Dermis microvascular lymphatic vessel endothelial cell (primary cell): Measurements from ENCODE around the gene UGP2. TPM values are rescaled to one million over a fixed set of nuclear protein-coding genes. Genes with fewer than 3 reads are reported as not detected.
"Not testable (repeated sequence)": the region's sequence is repeated elsewhere in the genome, so short reads cannot be mapped to it uniquely, and the experiment has no call there.

ENCODE experiments used
- DNase-seq, 2 donors: peaks; one replicate each; pipeline versions ENCODE4 v3.0.0 to v3.0.0-alpha.2; 2010; ENCODE audit warnings: low read depth in 2 of 2
- total RNA-seq: library from RNA; depleted of rRNA; stranded (reverse); fragments of >200 nt; gene quantifications from 2 replicates; pipeline ENCODE4 v1.2.1, GENCODE V29; 2014

The UGP2 gene
- total RNA-seq, 1 donor from 2014 or later, result 69.8 TPM

GRCh38 chr2:63891488-63892030 lies 49.9 kb downstream of the UGP2 start:
- DNase-seq, result no peak

GRCh38 chr2:63893163-63893562 lies 51.5 kb downstream of the UGP2 start:
- DNase-seq, result no peak

GRCh38 chr2:63894167-63894566 lies 52.5 kb downstream of the UGP2 start:
- DNase-seq, result no peak

GRCh38 chr2:63898839-63899238 lies 57.1 kb downstream of the UGP2 start:
- DNase-seq, result no peak

GRCh38 chr2:63899639-63900038 lies 57.9 kb downstream of the UGP2 start:
- DNase-seq, result no peak

GRCh38 chr2:63902149-63902548 lies 60.5 kb downstream of the UGP2 start:
- no peak for DNase-seq

- DNase-seq, result no peak
Observed at GRCh38 chr2:63903003-63903402, 61.3 kb downstream of the UGP2 start.

GRCh38 chr2:63914311-63914710 lies 72.6 kb downstream of the UGP2 start:
- no peak for DNase-seq

GRCh38 chr2:63926815-63927214 lies 85.1 kb downstream of the UGP2 start:
- no peak for DNase-seq

- DNase-seq, result not testable (repeated sequence)
Observed at GRCh38 chr2:63932104-63932503, 90.4 kb downstream of the UGP2 start.

Other genes starting within 250 kb of the UGP2 start
- 15.5 and 17.4 TPM in 2 replicates for gene VPS54, start 177.5 kb downstream of the UGP2 start, total RNA-seq